ENCODE results near the gene RNU7-1. TPM values are rescaled to one million over a fixed set of nuclear protein-coding genes. Genes with fewer than 3 reads are reported as not detected.
A peak's percentile ranks its signal among the peaks of the same experiment; 100 is the strongest.

The RNU7-1 gene
- total RNA-seq (2012; rRNA removed) (not detected in 2 replicates), polyA plus RNA-seq (2012; rRNA removed) (not detected in 2 replicates), Bru-seq, nascent RNA (percentile 91 among the genes with signal in this experiment), BruChase-seq, experiment 1, labeled RNA remaining after a 6-hour chase (percentile 98 among the genes with signal in this experiment), BruChase-seq, experiment 2, labeled RNA remaining after a 2-hour chase (percentile 97 among the genes with signal in this experiment)
- not detected in 2 replicates for polyA plus RNA-seq (2012; cell fraction: cytosol; rRNA removed)
- polyA plus RNA-seq (2012; cell fraction: nucleus; rRNA removed; ENCODE audit: low replicate concordance), result not detected in 2 replicates
- long read RNA-seq, result 0 reads

GRCh38 chr12:6943722-6944380 is at the start of gene RNU7-1, which contains the start of gene C12orf57:
Gene RNU7-1 (plus strand): TSS chr12:6943816.
Gene C12orf57 (plus strand): TSS chr12:6944022. CDS start chr12:6944122, 100 bp downstream.
- Histone ChIP-seq H3K4me3 (ENCODE audit: insufficient read depth, low read depth, low read length) (peak within 1 kb of the TSS; percentile 73), H3K9me3 (ENCODE audit: control insufficient read depth, insufficient read depth, low read length) (no peaks in the 10 kb centered on the region), H3K4ac (ENCODE audit: low read depth, low read length) (peak within 1 kb of the TSS; percentile 93), H4K8ac (ENCODE audit: low read depth in 2 of 2, low read length in 2 of 2) (peak within 1 kb of the TSS; percentile 35 to 85), H2BK120ac (ENCODE audit: low read depth, low read length) (peak within 1 kb of the TSS; percentile 49), H3K4me2 (ENCODE audit: low read depth, low read length) (peak within 1 kb of the TSS; percentile 95), H4K5ac (ENCODE audit: low read depth, low read length) (peak within 1 kb of the TSS; percentile 85), H2AK5ac (ENCODE audit: low read depth, low read length) (peak within 1 kb of the TSS; percentile 95), H2BK5ac (ENCODE audit: low read depth, low read length, poor library complexity, severe bottlenecking) (peak within 1 kb of the TSS; percentile 91), H3K9ac (ENCODE audit: low read depth, low read length) (peak within 1 kb of the TSS; percentile 81), H3K79me1 (ENCODE audit: low read depth in 1 of 2, low read length in 2 of 2) (peaks cover 17 to 37% of the 10 kb centered on the region in 2 experiments), H3K18ac (ENCODE audit: low read depth, low read length) (peak within 1 kb of the TSS; percentile 77), H2BK20ac (ENCODE audit: low read depth, low read length) (peak within 1 kb of the TSS; percentile 28; the same call in 1 of the 2 replicates), H2BK15ac (ENCODE audit: low read depth, low read length) (no peak within 1 kb of the TSS; the same call in 2 of the 3 replicates), H3K14ac (replicated peaks; ENCODE audit: low read depth, low read length) (peak within 1 kb of the TSS; percentile 95), H3K27ac (ENCODE audit: insufficient read depth, low read length) (peak within 1 kb of the TSS; percentile 90), H4K20me1 (ENCODE audit: insufficient read depth, low read length) (no peaks in the 10 kb centered on the region; the same call in 1 of the 2 replicates), H3K4me1 (ENCODE audit: control insufficient read depth, insufficient read depth, low read length) (peaks cover 5% of the 10 kb centered on the region; the same call in 1 of the 2 replicates), H3K36me3 (ENCODE audit: control insufficient read depth, insufficient read depth, low read length) (peaks cover 32% of the 10 kb centered on the region), H3K9me1 (ENCODE audit: insufficient read depth, low read length) (0 out of 2 replicates have a peak, but pooled peaks cover 2% of the 10 kb centered on the region), H2AFZ (replicated peaks; ENCODE audit: low read length, poor library complexity) (peak within 1 kb of the TSS; percentile 97), H3K56ac (ENCODE audit: extremely low read depth, insufficient read depth, low read length) (peak within 1 kb of the TSS; percentile 74), H3K23ac (ENCODE audit: low read depth, low read length) (peak within 1 kb of the TSS; percentile 83), H4K91ac (ENCODE audit: insufficient read depth, low read depth, low read length) (peak within 1 kb of the TSS; percentile 93), H2AK9ac (replicated peaks; ENCODE audit: low read depth, low read length, poor library complexity) (peak within 1 kb of the TSS; percentile 94), H3K27me3 (ENCODE audit: control insufficient read depth, insufficient read depth, low read length) (no peaks in the 10 kb centered on the region)
- intact Hi-C loops (cut with micrococcal nuclease), result loop anchor here (1.0 to 2.0 kb wide), 4 partner anchors 21 to 169 kb away; partner anchors contain the start of gene C1R
- TF ChIP-seq NFE2L2 (IDR thresholded peaks at IDR 0.05; ENCODE audit: low read depth, low read length) (0 out of 2 replicates have a peak, but pooled peaks have one; percentile 11), MXI1 (IDR thresholded peaks at IDR 0.05; ENCODE audit: borderline replicate concordance, low read depth, low read length) (no peak), MAFK (IDR thresholded peaks at IDR 0.05; ENCODE audit: low read depth, low read length) (peak; percentile 1; the same call in 1 of the 2 replicates), MAZ (IDR thresholded peaks at IDR 0.05; ENCODE audit: borderline replicate concordance, low read depth, low read length) (no peak), POLR2A (IDR thresholded peaks at IDR 0.05; ENCODE audit: low read depth, low read length) (peak; percentile 99), CEBPB (IDR thresholded peaks at IDR 0.05; ENCODE audit: low read depth, low read length) (no peak), RCOR1 (IDR thresholded peaks at IDR 0.05; ENCODE audit: insufficient replicate concordance, low read length) (no peak)
- WGBS, 2 experiments (ENCODE audit: extremely low coverage in 2 of 2, insufficient read length in 1 of 2), result 0% methylated on average over 17 of the region's 31 CpGs; no CpG with 5 or more reads in 1 of the 2 experiments
- ChIA-PET CTCF (interaction anchor here (0.9 to 1.4 kb wide), 4 partner anchors 18 to 166 kb away, joined by 3 to 4 read pairs (median 3); no protein-coding TSS in a partner anchor), POLR2A (ENCODE audit: unreplicated experiment) (interaction anchor here (0.6 to 2.7 kb wide), 5 partner anchors 15 to 109 kb away, joined by 3 to 11 read pairs (median 3); no protein-coding TSS in a partner anchor)
- in situ Hi-C loops (cut with MboI; ENCODE audit: low sequenced_read_pairs), result loop anchor here (10.0 kb wide), 1 partner anchor 171 kb away; no protein-coding TSS in a partner anchor
- dilution Hi-C loops (cut with HindIII; ENCODE audit: low sequenced_read_pairs, unreplicated experiment), result no loop called here
- peak; percentile 89 for DNase-seq
- BruUV-seq (replicated peaks), result TSS peak; percentile 63
- ATAC-seq (ENCODE audit: low read depth), result peak; percentile 60

Data from IMR-90 (cell line).